Measurements from ENCODE around the gene KDM4F.
"Not testable (repeated sequence)": the region's sequence is repeated elsewhere in the genome, so short reads cannot be mapped to it uniquely, and the experiment has no call there.

KDM4F gene

GRCh38 chr11:95037356-95038035 is 11.7 kb upstream of the KDM4F start:
- not testable (repeated sequence) for H3K4me3 ChIP-seq (ENCODE audit: low read depth, low read length); H3K27me3 ChIP-seq (ENCODE audit: control insufficient read depth, insufficient read depth, low read length); H3K36me3 ChIP-seq (ENCODE audit: control insufficient read depth, insufficient read depth, low read length); H3K9ac ChIP-seq (ENCODE audit: low read depth, low read length); H3K4me1 ChIP-seq (ENCODE audit: control insufficient read depth, insufficient read depth, low read length); H3K9me3 ChIP-seq (ENCODE audit: control insufficient read depth, insufficient read depth, low read length)

- H3K4me3 ChIP-seq (ENCODE audit: low read depth, low read length): no peak overlapping the region
- H3K27me3 ChIP-seq (ENCODE audit: control insufficient read depth, insufficient read depth, low read length): no peaks in the 10 kb centered on the region
- H3K9me3 ChIP-seq (ENCODE audit: control insufficient read depth, insufficient read depth, low read length): no peaks in the 10 kb centered on the region
- H3K36me3 ChIP-seq (ENCODE audit: control insufficient read depth, insufficient read depth, low read length): no peaks in the 10 kb centered on the region
- H3K9ac ChIP-seq (ENCODE audit: low read depth, low read length): no peak overlapping the region
- H3K4me1 ChIP-seq (ENCODE audit: control insufficient read depth, insufficient read depth, low read length): no peaks in the 10 kb centered on the region
Observed at GRCh38 chr11:95042239-95042638, 7.0 kb upstream of the KDM4F start.

- H3K4me3 ChIP-seq (ENCODE audit: low read depth, low read length): no peak overlapping the region
- no peaks in the 10 kb centered on the region for H3K27me3 ChIP-seq (ENCODE audit: control insufficient read depth, insufficient read depth, low read length)
- no peaks in the 10 kb centered on the region for H3K36me3 ChIP-seq (ENCODE audit: control insufficient read depth, insufficient read depth, low read length)
- H3K9ac ChIP-seq (ENCODE audit: low read depth, low read length): no peak overlapping the region
- no peaks in the 10 kb centered on the region for H3K4me1 ChIP-seq (ENCODE audit: control insufficient read depth, insufficient read depth, low read length)
- H3K9me3 ChIP-seq (ENCODE audit: control insufficient read depth, insufficient read depth, low read length): no peaks in the 10 kb centered on the region
Observed at GRCh38 chr11:95042906-95043305, 6.3 kb upstream of the KDM4F start.

GRCh38 chr11:95044010-95044409 is 5.2 kb upstream of the KDM4F start:
- Histone ChIP-seq H3K27me3 (ENCODE audit: control insufficient read depth, insufficient read depth, low read length) (no peaks in the 10 kb centered on the region), H3K4me1 (ENCODE audit: control insufficient read depth, insufficient read depth, low read length) (no peaks in the 10 kb centered on the region), H3K9ac (ENCODE audit: low read depth, low read length) (no peak overlapping the region), H3K9me3 (ENCODE audit: control insufficient read depth, insufficient read depth, low read length) (no peaks in the 10 kb centered on the region), H3K36me3 (ENCODE audit: control insufficient read depth, insufficient read depth, low read length) (no peaks in the 10 kb centered on the region), H3K4me3 (ENCODE audit: low read depth, low read length) (no peak overlapping the region)

- Histone ChIP-seq H3K9me3 (ENCODE audit: control insufficient read depth, insufficient read depth, low read length) (no peaks in the 10 kb centered on the region), H3K9ac (ENCODE audit: low read depth, low read length) (no peak overlapping the region), H3K4me3 (ENCODE audit: low read depth, low read length) (no peak overlapping the region), H3K4me1 (ENCODE audit: control insufficient read depth, insufficient read depth, low read length) (no peaks in the 10 kb centered on the region), H3K36me3 (ENCODE audit: control insufficient read depth, insufficient read depth, low read length) (no peaks in the 10 kb centered on the region), H3K27me3 (ENCODE audit: control insufficient read depth, insufficient read depth, low read length) (no peaks in the 10 kb centered on the region)
Observed at GRCh38 chr11:95045812-95046211, 3.4 kb upstream of the KDM4F start.

GRCh38 chr11:95050595-95051202 is 1.5 kb downstream of the KDM4F start:
- no peaks in the 10 kb centered on the region for H3K27me3 ChIP-seq (ENCODE audit: control insufficient read depth, insufficient read depth, low read length)
- H3K9me3 ChIP-seq (ENCODE audit: control insufficient read depth, insufficient read depth, low read length): no peaks in the 10 kb centered on the region
- H3K36me3 ChIP-seq (ENCODE audit: control insufficient read depth, insufficient read depth, low read length): no peaks in the 10 kb centered on the region
- no peaks in the 10 kb centered on the region for H3K4me1 ChIP-seq (ENCODE audit: control insufficient read depth, insufficient read depth, low read length)
- H3K4me3 ChIP-seq (ENCODE audit: low read depth, low read length): no peak overlapping the region
- H3K9ac ChIP-seq (ENCODE audit: low read depth, low read length): no peak overlapping the region

GRCh38 chr11:95054356-95054755 is 5.1 kb downstream of the KDM4F start:
- no peak overlapping the region for H3K9ac ChIP-seq (ENCODE audit: low read depth, low read length)
- H3K4me3 ChIP-seq (ENCODE audit: low read depth, low read length): no peak overlapping the region
- H3K27me3 ChIP-seq (ENCODE audit: control insufficient read depth, insufficient read depth, low read length): no peaks in the 10 kb centered on the region
- no peaks in the 10 kb centered on the region for H3K4me1 ChIP-seq (ENCODE audit: control insufficient read depth, insufficient read depth, low read length)
- no peaks in the 10 kb centered on the region for H3K36me3 ChIP-seq (ENCODE audit: control insufficient read depth, insufficient read depth, low read length)
- no peaks in the 10 kb centered on the region for H3K9me3 ChIP-seq (ENCODE audit: control insufficient read depth, insufficient read depth, low read length)

GRCh38 chr11:95055283-95055897 is 6.2 kb downstream of the KDM4F start:
- H3K4me3 ChIP-seq (ENCODE audit: low read depth, low read length): no peak overlapping the region
- H3K27me3 ChIP-seq (ENCODE audit: control insufficient read depth, insufficient read depth, low read length): peaks cover under 1% of the 10 kb centered on the region
- no peak overlapping the region for H3K9ac ChIP-seq (ENCODE audit: low read depth, low read length)
- no peaks in the 10 kb centered on the region for H3K4me1 ChIP-seq (ENCODE audit: control insufficient read depth, insufficient read depth, low read length)
- H3K9me3 ChIP-seq (ENCODE audit: control insufficient read depth, insufficient read depth, low read length): no peaks in the 10 kb centered on the region
- no peaks in the 10 kb centered on the region for H3K36me3 ChIP-seq (ENCODE audit: control insufficient read depth, insufficient read depth, low read length)

- Histone ChIP-seq H3K4me1 (ENCODE audit: control insufficient read depth, insufficient read depth, low read length) (no peaks in the 10 kb centered on the region), H3K36me3 (ENCODE audit: control insufficient read depth, insufficient read depth, low read length) (no peaks in the 10 kb centered on the region), H3K27me3 (ENCODE audit: control insufficient read depth, insufficient read depth, low read length) (peaks cover 2% of the 10 kb centered on the region), H3K9me3 (ENCODE audit: control insufficient read depth, insufficient read depth, low read length) (no peaks in the 10 kb centered on the region), H3K4me3 (ENCODE audit: low read depth, low read length) (no peak overlapping the region), H3K9ac (ENCODE audit: low read depth, low read length) (no peak overlapping the region)
Observed at GRCh38 chr11:95057959-95058358, 8.7 kb downstream of the KDM4F start.

- Histone ChIP-seq H3K4me3 (ENCODE audit: low read depth, low read length) (no peak overlapping the region), H3K4me1 (ENCODE audit: control insufficient read depth, insufficient read depth, low read length) (no peaks in the 10 kb centered on the region), H3K36me3 (ENCODE audit: control insufficient read depth, insufficient read depth, low read length) (no peaks in the 10 kb centered on the region), H3K9me3 (ENCODE audit: control insufficient read depth, insufficient read depth, low read length) (no peaks in the 10 kb centered on the region), H3K27me3 (ENCODE audit: control insufficient read depth, insufficient read depth, low read length) (peaks cover 2% of the 10 kb centered on the region), H3K9ac (ENCODE audit: low read depth, low read length) (no peak overlapping the region)
Observed at GRCh38 chr11:95058621-95059020, 9.4 kb downstream of the KDM4F start.

GRCh38 chr11:95059046-95059445 is 9.8 kb downstream of the KDM4F start:
- no peaks in the 10 kb centered on the region for H3K36me3 ChIP-seq (ENCODE audit: control insufficient read depth, insufficient read depth, low read length)

GRCh38 chr11:95065336-95065735 is 16.1 kb downstream of the KDM4F start:
- H3K27me3 ChIP-seq (ENCODE audit: control insufficient read depth, insufficient read depth, low read length): peaks cover 11% of the 10 kb centered on the region
- no peaks in the 10 kb centered on the region for H3K9me3 ChIP-seq (ENCODE audit: control insufficient read depth, insufficient read depth, low read length)
- no peaks in the 10 kb centered on the region for H3K4me1 ChIP-seq (ENCODE audit: control insufficient read depth, insufficient read depth, low read length)
- no peak overlapping the region for H3K4me3 ChIP-seq (ENCODE audit: low read depth, low read length)
- no peak overlapping the region for H3K9ac ChIP-seq (ENCODE audit: low read depth, low read length)
- no peaks in the 10 kb centered on the region for H3K36me3 ChIP-seq (ENCODE audit: control insufficient read depth, insufficient read depth, low read length)

More at GRCh38 chr11:95059046-95059445, 9.8 kb downstream of the KDM4F start:
- no peak overlapping the region for H3K4me3 ChIP-seq (ENCODE audit: low read depth, low read length)
- no peak overlapping the region for H3K9ac ChIP-seq (ENCODE audit: low read depth, low read length)
- no peaks in the 10 kb centered on the region for H3K9me3 ChIP-seq (ENCODE audit: control insufficient read depth, insufficient read depth, low read length)
- peaks cover 2% of the 10 kb centered on the region for H3K27me3 ChIP-seq (ENCODE audit: control insufficient read depth, insufficient read depth, low read length)
- H3K4me1 ChIP-seq (ENCODE audit: control insufficient read depth, insufficient read depth, low read length): no peaks in the 10 kb centered on the region
